Gastrocnemius medialis (tissue), 4 donors: ENCODE data around the gene PGPEP1.

ENCODE experiments used
- CTCF ChIP-seq, 5 experiments: fragments of 450-650 bp in 3 of 5; fragments of 200-600 bp in 2 of 5; sonication (generic) in 2 of 5; IDR thresholded peaks in 4 of 5; conservative IDR thresholded peaks in 1 of 5; 1 replicate in 4 of 5; 2 replicates in 1 of 5; pipeline ENCODE4 v1.5.1; 2016 to 2019; ENCODE audit warnings: antibody characterized with exemption in 5 of 5, mild to moderate bottlenecking in 3 of 5, moderate library complexity in 3 of 5
- POLR2A ChIP-seq, 2 donors: fragments of 450-650 bp; IDR thresholded peaks; one replicate each; pipeline ENCODE4 v1.6.1; 2017; ENCODE audit warnings: antibody characterized with exemption in 2 of 2, mild to moderate bottlenecking in 2 of 2, moderate library complexity in 2 of 2

GRCh38 chr19:18310118-18310909 lies 30.1 kb upstream of the PGPEP1 start:
- no peak for TF ChIP-seq CTCF (IDR thresholded peaks at IDR 0.05 in 4 of 5, conservative IDR thresholded peaks at IDR 0.05 in 1 of 5)
- TF ChIP-seq POLR2A (IDR thresholded peaks at IDR 0.05): no peak
